ENCODE results near the gene OR2AP1. TPM values are rescaled to one million over a fixed set of nuclear protein-coding genes. Genes with fewer than 3 reads are reported as not detected.
"Not testable (repeated sequence)": the region's sequence is repeated elsewhere in the genome, so short reads cannot be mapped to it uniquely, and the experiment has no call there.

Gene OR2AP1
- total RNA-seq (2012; rRNA removed) = not detected in 2 replicates

DNA sequence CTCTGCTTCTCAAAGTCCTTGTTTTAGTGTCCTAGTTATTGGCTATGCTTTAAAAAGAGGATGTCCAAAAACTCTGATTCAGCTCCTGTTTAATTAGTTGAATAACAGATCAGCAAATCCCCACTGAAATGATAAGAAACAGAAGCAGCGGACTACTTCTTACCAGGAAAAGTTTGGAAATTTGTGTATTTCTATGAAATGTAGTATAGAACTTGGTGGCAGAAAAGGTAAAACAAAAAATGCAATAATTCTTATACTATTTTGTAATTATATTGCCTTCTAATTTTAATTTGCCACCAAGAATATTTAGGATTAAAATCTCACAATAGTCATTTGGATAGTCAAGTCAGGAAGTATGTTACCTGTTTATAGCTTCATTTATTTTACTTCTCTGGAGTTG, at the start of gene OR2AP1:
Gene OR2AP1 (plus strand): TSS at position 301 of the 400 bp plus-strand sequence. CDS start 1,947 bp downstream, outside the sequence.
- H3K4me1 ChIP-seq (ENCODE audit: control insufficient read depth, insufficient read depth, low read length) = no peaks in the 10 kb centered on the region
- no peak within 1 kb of the TSS for H3K4me2 ChIP-seq (ENCODE audit: low read length)
- H3K9me3 ChIP-seq (replicated peaks; ENCODE audit: low read length) = no peaks in the 10 kb centered on the region
- H3K9ac ChIP-seq (ENCODE audit: low read depth, low read length) = no peak within 1 kb of the TSS
- H3K27me3 ChIP-seq (ENCODE audit: control insufficient read depth, insufficient read depth, low read length) = no peaks in the 10 kb centered on the region
- no peaks in the 10 kb centered on the region for H3K36me3 ChIP-seq (ENCODE audit: insufficient read depth, low read length)
- H3K4me3 ChIP-seq (ENCODE audit: low read length) = no peak within 1 kb of the TSS

DNA sequence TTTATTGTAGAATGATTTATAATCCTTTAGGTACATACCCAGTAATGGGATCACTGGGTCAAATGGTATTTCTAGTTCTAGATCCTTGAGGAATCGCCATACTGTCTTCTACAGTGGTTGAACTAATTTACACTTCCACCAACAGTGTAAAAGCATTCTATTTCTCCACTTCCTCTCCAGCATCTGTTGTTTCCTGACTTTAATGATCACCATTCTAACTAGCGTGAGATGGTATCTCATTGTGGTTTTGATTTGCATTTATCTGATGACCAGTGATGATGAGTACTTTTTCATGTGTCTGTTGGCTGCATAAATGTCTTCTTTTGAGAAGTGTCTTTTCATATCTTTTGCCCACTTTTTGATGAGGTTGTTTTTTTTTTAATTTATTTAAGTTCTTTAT, 24.0 kb upstream of the OR2AP1 start:
- not testable (repeated sequence) for H3K36me3 ChIP-seq (ENCODE audit: insufficient read depth, low read length)

DNA sequence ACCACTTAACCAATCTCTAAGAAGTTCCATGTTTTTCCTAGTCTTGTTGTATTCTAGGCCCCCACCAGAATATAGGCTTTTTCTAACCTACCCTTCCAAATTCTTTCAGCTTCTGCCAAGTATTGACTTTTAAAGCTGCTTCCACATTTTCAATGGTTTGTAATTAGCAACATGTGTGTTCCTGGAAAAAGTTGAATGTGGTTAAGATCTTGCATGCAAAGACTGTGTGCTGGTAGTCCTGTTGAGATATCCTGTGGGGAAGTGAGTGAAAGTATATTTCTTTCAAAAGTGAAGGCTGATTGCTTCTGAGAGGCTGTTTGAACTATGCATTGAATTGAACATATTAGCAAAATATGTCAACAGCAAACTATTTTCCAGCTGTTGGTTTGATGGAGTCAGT, 23.5 kb upstream of the OR2AP1 start:
- H3K9ac ChIP-seq (ENCODE audit: low read depth, low read length) = no peak overlapping the region
- H3K36me3 ChIP-seq (ENCODE audit: insufficient read depth, low read length) = no peaks in the 10 kb centered on the region
- no peak overlapping the region for H3K4me2 ChIP-seq (ENCODE audit: low read length)
- no peaks in the 10 kb centered on the region for H3K4me1 ChIP-seq (ENCODE audit: control insufficient read depth, insufficient read depth, low read length)
- no peak overlapping the region for H3K4me3 ChIP-seq (ENCODE audit: low read length)
- no peaks in the 10 kb centered on the region for H3K27me3 ChIP-seq (ENCODE audit: control insufficient read depth, insufficient read depth, low read length)
- H3K9me3 ChIP-seq (replicated peaks; ENCODE audit: low read length) = no peaks in the 10 kb centered on the region

More for the DNA sequence above, 24.0 kb upstream of the OR2AP1 start:
- not testable (repeated sequence) for H3K4me2 ChIP-seq (ENCODE audit: low read length); H3K4me1 ChIP-seq (ENCODE audit: control insufficient read depth, insufficient read depth, low read length); H3K9ac ChIP-seq (ENCODE audit: low read depth, low read length); H3K27me3 ChIP-seq (ENCODE audit: control insufficient read depth, insufficient read depth, low read length); H3K9me3 ChIP-seq (replicated peaks; ENCODE audit: low read length); H3K4me3 ChIP-seq (ENCODE audit: low read length)

DNA sequence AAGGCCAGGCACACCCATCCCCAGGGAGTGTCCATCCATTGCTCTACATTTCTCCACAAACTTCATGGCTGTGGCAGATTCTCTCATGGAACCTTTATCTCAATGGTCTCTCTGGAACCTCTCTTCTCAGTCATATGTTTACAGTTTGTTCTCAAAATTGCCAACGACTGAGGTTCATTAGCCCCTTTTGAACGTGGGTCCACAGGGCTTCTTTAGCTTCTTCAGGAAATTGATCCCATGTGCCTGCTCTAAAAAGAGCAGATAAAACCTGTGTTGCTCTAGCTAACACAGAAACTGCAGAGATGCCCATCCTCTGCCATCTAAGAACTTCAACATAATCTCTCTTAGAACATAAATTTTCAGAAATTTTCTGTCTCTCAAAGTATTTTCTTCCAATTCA, 23.0 kb upstream of the OR2AP1 start, which contains the start of gene OR6C4:
Gene OR6C4 (plus strand): TSS at position 301 of the 400 bp plus-strand sequence. CDS start 1,625 bp downstream, outside the sequence.
- no peak within 1 kb of the TSS for H3K4me3 ChIP-seq (ENCODE audit: low read length)
- no peaks in the 10 kb centered on the region for H3K36me3 ChIP-seq (ENCODE audit: insufficient read depth, low read length)
- no peaks in the 10 kb centered on the region for H3K27me3 ChIP-seq (ENCODE audit: control insufficient read depth, insufficient read depth, low read length)
- no peak within 1 kb of the TSS for H3K9ac ChIP-seq (ENCODE audit: low read depth, low read length)
- no peaks in the 10 kb centered on the region for H3K9me3 ChIP-seq (replicated peaks; ENCODE audit: low read length)
- no peak within 1 kb of the TSS for H3K4me2 ChIP-seq (ENCODE audit: low read length)
- no peaks in the 10 kb centered on the region for H3K4me1 ChIP-seq (ENCODE audit: control insufficient read depth, insufficient read depth, low read length)

DNA sequence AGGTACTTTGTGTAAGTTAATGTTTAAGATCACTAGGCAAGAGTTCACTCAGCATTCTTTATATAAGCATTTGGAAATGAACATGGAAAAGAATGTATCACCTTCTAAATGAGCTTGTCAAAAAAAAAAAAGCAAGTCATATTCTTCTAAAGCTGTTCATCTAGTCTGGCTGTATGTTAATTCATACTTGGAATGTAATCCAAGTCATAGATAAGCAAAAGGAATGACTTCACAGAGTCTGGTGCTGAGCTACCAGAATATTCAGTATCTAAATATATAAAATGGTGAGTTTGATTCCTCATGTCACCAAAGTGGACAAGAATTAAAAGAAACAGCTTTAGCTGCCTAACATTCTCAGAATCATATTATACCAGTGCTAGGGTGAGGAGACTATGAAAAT, 18.0 kb upstream of the OR2AP1 start:
- H3K36me3 ChIP-seq (ENCODE audit: insufficient read depth, low read length) = no peaks in the 10 kb centered on the region
- no peaks in the 10 kb centered on the region for H3K9me3 ChIP-seq (replicated peaks; ENCODE audit: low read length)
- H3K4me3 ChIP-seq (ENCODE audit: low read length) = no peak overlapping the region
- H3K9ac ChIP-seq (ENCODE audit: low read depth, low read length) = no peak overlapping the region
- H3K27me3 ChIP-seq (ENCODE audit: control insufficient read depth, insufficient read depth, low read length) = no peaks in the 10 kb centered on the region
- no peaks in the 10 kb centered on the region for H3K4me1 ChIP-seq (ENCODE audit: control insufficient read depth, insufficient read depth, low read length)
- H3K4me2 ChIP-seq (ENCODE audit: low read length) = no peak overlapping the region

DNA sequence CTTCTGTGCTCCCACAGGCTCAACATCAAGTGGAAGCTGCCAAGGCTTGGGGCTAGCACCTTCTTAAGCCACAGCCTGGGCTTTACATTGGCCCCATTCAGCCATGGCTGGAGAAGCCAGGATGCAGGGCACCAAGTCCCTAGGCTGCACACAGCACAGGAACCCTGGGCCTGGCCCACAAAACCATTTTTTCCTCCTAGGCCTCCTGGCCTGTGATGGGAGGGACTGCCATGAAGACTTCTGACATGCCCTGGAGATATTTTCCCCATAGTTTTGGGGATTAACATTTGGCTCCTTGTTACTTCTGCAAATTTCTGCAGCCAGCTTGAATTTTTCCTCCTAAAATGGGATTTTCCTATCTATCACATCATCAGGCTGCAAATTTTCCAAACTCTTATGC, 2.2 kb upstream of the OR2AP1 start:
- not testable (repeated sequence) for H3K4me2 ChIP-seq (ENCODE audit: low read length); H3K4me1 ChIP-seq (ENCODE audit: control insufficient read depth, insufficient read depth, low read length); H3K27me3 ChIP-seq (ENCODE audit: control insufficient read depth, insufficient read depth, low read length); H3K36me3 ChIP-seq (ENCODE audit: insufficient read depth, low read length); H3K9me3 ChIP-seq (replicated peaks; ENCODE audit: low read length); H3K9ac ChIP-seq (ENCODE audit: low read depth, low read length); H3K4me3 ChIP-seq (ENCODE audit: low read length)

DNA sequence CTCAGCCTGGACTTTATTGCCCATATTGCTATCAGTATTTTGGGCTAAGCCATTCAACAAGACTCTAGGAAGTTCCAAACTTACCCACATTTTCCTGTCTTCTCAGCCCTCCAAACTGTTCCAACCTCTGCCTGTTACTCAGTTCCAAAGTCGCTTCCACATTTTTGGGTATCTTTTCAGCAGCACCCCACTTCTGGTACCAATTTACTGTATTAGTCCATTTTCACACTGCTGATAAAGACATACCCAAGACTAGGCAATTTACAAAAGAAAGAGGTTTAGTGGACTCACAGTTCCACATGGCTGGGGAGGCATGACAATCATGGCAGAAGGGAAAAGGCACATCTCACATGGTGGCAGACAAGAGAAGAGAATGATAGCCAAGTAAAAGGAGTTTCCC, 1.6 kb upstream of the OR2AP1 start:
- not testable (repeated sequence) for H3K4me3 ChIP-seq (ENCODE audit: low read length); H3K4me2 ChIP-seq (ENCODE audit: low read length); H3K4me1 ChIP-seq (ENCODE audit: control insufficient read depth, insufficient read depth, low read length); H3K36me3 ChIP-seq (ENCODE audit: insufficient read depth, low read length); H3K27me3 ChIP-seq (ENCODE audit: control insufficient read depth, insufficient read depth, low read length); H3K9ac ChIP-seq (ENCODE audit: low read depth, low read length); H3K9me3 ChIP-seq (replicated peaks; ENCODE audit: low read length)

DNA sequence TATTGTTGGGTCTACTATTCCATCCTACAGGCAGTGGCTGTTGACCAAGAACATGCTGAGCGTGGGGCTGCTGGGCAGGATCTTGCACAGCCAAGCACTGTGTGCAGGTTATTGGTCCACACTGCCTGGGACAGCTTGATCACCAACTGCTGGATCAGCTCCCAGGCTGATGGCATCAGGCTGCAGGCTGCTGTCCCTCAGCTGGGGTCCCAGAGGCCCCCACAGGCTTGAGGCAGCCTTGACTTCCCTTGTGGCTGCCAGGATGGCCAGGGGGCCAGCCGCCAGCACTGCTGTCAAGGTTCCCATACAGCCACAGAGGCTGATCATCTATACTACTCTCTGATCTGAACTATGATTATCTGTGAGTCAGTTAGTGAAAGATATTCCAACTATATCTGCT, 9.8 kb downstream of the OR2AP1 start:
- Histone ChIP-seq H3K27me3 (ENCODE audit: control insufficient read depth, insufficient read depth, low read length) (no peaks in the 10 kb centered on the region), H3K4me3 (ENCODE audit: low read length) (no peak overlapping the region), H3K4me2 (ENCODE audit: low read length) (no peak overlapping the region)

DNA sequence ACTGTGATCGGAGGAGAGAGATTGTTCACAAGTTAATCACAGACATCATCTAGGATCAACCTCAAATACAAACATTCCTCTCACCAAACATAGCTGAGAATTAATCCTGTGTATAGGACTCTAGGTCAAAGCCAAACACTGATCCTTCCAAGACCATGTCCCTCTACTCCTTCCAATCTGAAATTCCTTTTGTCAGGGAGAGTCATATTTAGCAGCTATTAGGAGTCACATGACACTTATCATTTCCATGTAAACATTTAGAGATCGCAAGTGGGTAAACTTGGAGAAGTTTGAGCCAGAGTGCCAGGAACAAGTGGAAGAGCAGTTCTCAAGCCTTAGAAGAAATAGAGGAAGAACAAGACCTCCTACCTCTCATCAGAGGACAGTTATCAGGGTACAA, 13.5 kb downstream of the OR2AP1 start:
- no peaks in the 10 kb centered on the region for H3K36me3 ChIP-seq (ENCODE audit: insufficient read depth, low read length)
- no peak overlapping the region for H3K4me3 ChIP-seq (ENCODE audit: low read length)
- H3K4me1 ChIP-seq (ENCODE audit: control insufficient read depth, insufficient read depth, low read length) = no peaks in the 10 kb centered on the region
- H3K9ac ChIP-seq (ENCODE audit: low read depth, low read length) = no peak overlapping the region
- no peaks in the 10 kb centered on the region for H3K9me3 ChIP-seq (replicated peaks; ENCODE audit: low read length)
- no peaks in the 10 kb centered on the region for H3K27me3 ChIP-seq (ENCODE audit: control insufficient read depth, insufficient read depth, low read length)
- H3K4me2 ChIP-seq (ENCODE audit: low read length) = no peak overlapping the region

More for the DNA sequence above, 9.8 kb downstream of the OR2AP1 start:
- Histone ChIP-seq H3K9me3 (replicated peaks; ENCODE audit: low read length) (no peaks in the 10 kb centered on the region), H3K4me1 (ENCODE audit: control insufficient read depth, insufficient read depth, low read length) (no peaks in the 10 kb centered on the region), H3K9ac (ENCODE audit: low read depth, low read length) (no peak overlapping the region), H3K36me3 (ENCODE audit: insufficient read depth, low read length) (no peaks in the 10 kb centered on the region)

DNA sequence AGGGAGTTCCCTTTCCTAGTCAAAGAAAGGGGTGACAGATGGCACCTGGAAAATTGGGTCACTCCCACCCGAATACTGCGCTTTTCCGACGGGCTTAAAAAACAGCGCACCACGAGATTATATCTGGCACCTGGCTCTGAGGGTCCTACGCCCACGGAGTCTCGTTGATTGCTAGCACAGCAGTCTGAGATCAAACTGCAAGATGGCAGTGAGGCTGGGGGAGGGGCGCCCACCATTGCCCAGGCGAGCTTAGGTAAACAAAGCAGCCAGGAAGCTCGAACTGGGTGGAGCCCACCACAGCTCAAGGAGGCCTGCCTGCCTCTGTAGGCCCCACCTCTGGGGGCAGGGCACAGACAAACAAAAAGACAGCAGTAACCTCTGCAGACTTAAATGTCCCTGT, 17.9 kb downstream of the OR2AP1 start:
- H3K4me3 ChIP-seq (ENCODE audit: low read length); H3K36me3 ChIP-seq (ENCODE audit: insufficient read depth, low read length); H3K4me1 ChIP-seq (ENCODE audit: control insufficient read depth, insufficient read depth, low read length); H3K27me3 ChIP-seq (ENCODE audit: control insufficient read depth, insufficient read depth, low read length); H3K9me3 ChIP-seq (replicated peaks; ENCODE audit: low read length); H3K4me2 ChIP-seq (ENCODE audit: low read length); H3K9ac ChIP-seq (ENCODE audit: low read depth, low read length): not testable (repeated sequence)

DNA sequence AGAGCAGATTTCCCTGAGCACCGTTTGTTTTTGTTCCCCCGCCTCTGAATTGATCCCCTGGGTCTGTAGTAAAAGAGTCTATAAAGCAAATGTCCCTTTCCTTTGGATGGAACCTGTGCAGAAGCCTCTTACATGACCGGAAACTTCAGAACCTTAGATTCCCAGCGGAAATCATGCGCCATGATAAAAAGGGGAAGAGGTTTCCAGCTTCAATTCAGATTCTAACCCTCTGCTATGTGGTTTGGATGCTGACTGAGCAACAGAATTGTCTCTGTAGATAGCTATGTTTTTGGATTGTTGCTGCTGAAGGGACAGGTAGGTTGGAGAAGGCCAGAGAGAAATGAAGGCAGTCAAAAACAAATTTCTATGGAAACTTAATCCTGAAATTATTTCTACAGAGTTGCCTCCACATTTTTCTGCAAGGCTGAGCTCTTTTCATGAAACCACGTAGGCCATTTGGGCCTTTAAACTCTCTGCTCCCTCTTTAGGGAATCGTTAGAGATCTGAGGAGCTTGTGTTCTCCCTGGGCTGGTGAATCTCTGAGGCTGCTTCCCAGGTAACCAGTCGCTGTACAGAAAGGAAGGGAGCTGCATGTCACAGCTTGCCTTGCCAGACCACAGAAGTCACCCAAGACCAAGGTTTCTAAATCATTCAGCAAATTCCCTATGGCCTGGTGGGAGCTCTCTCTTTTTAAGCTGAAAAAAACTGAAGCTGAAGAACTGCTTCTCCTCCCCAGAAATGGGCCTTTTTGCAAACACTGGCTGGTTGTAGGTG, 35.7 kb downstream of the OR2AP1 start:
- H3K4me2 ChIP-seq (ENCODE audit: low read length) = no peak overlapping the region
- no peaks in the 10 kb centered on the region for H3K4me1 ChIP-seq (ENCODE audit: control insufficient read depth, insufficient read depth, low read length)
- H3K27me3 ChIP-seq (ENCODE audit: control insufficient read depth, insufficient read depth, low read length) = peaks cover 29% of the 10 kb centered on the region
- no peaks in the 10 kb centered on the region for H3K9me3 ChIP-seq (replicated peaks; ENCODE audit: low read length)
- H3K4me3 ChIP-seq (ENCODE audit: low read length) = no peak overlapping the region
- no peaks in the 10 kb centered on the region for H3K36me3 ChIP-seq (ENCODE audit: insufficient read depth, low read length)
- no peak overlapping the region for H3K9ac ChIP-seq (ENCODE audit: low read depth, low read length)

DNA sequence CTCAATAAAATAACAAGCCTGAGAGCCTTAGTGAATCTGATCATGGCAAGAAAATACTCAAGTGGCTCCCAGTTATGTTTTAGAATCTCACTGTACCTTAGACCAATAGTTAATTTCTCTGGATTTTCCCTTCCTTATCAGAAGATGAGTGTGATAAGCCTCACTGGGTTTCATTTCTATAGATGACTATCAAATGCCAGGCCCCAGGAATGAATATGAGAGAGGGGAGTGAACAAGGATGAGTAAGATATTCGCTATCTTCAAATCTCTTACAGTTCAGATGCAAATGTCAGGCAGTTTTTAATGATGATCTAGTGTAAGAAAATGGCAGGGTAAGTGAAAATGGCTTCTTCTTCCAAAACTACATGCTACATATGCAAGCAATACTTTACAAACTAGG, 38.3 kb downstream of the OR2AP1 start:
- no peak overlapping the region for H3K4me2 ChIP-seq (ENCODE audit: low read length)
- H3K4me1 ChIP-seq (ENCODE audit: control insufficient read depth, insufficient read depth, low read length) = no peaks in the 10 kb centered on the region
- no peak overlapping the region for H3K4me3 ChIP-seq (ENCODE audit: low read length)
- H3K36me3 ChIP-seq (ENCODE audit: insufficient read depth, low read length) = no peaks in the 10 kb centered on the region
- H3K9me3 ChIP-seq (replicated peaks; ENCODE audit: low read length) = no peaks in the 10 kb centered on the region
- H3K27me3 ChIP-seq (ENCODE audit: control insufficient read depth, insufficient read depth, low read length) = peaks cover 38% of the 10 kb centered on the region
- no peak overlapping the region for H3K9ac ChIP-seq (ENCODE audit: low read depth, low read length)

Measured in skeletal muscle satellite cell (primary cell).